PC-3 (cell line): ENCODE results near the gene SRRM1. TPM values are rescaled to one million over a fixed set of nuclear protein-coding genes. Genes with fewer than 3 reads are reported as not detected.

ENCODE experiments used
- ATAC-seq: fragments of 200-7000 bp; cut with Tn5 transposase; 2 replicates; pipeline ENCODE4 v1.9.1; 2020; ENCODE audit warnings: mild to moderate bottlenecking, moderate library complexity
- BruUV-seq: library from RNA; stranded (reverse); fragments of 400-500 nt; replicated peaks from 2 replicates; lab custom pipeline; 2021; lab: Mats Ljungman, UMichigan
- CTCF ChIA-PET: fragments of 300-600 bp; sonication (Branson Sonifier 250); formaldehyde crosslinking; loops from one replicate; lab custom pipeline; 2022; ENCODE audit warnings: antibody characterized with exemption; lab: Charles Lee
- POLR2A ChIA-PET: fragments of 300-600 bp; sonication (Branson Sonifier 250); formaldehyde crosslinking; loops from one replicate; lab custom pipeline; 2022; ENCODE audit warnings: antibody characterized with exemption; ENCODE audit not compliant: unreplicated experiment; lab: Charles Lee
- DNase-seq: peaks from one replicate; pipeline ENCODE4 v3.0.0-alpha.2; 2015
- H2AFZ ChIP-seq: fragments of 300-600 bp; sonication (generic); 2 replicates; pipeline ENCODE4 v1.6.0; 2016; ENCODE audit warnings: antibody characterized with exemption, low read length
- H3F3A ChIP-seq: fragments of 300-600 bp; sonication (generic); one replicate; pipeline ENCODE4 v1.6.0; 2017; ENCODE audit warnings: antibody characterized with exemption, low read length, control low read depth, mild to moderate bottlenecking; ENCODE audit not compliant: unreplicated experiment
- H3K27ac ChIP-seq: fragments of 300-600 bp; sonication (generic); 2 replicates; pipeline ENCODE4 v1.5.1; 2016; ENCODE audit warnings: mild to moderate bottlenecking, low read length
- H3K27me3 ChIP-seq: fragments of 300-600 bp; sonication (generic); 2 replicates; pipeline ENCODE4 v1.6.1; 2016; ENCODE audit warnings: low read length, mixed read lengths
- H3K36me3 ChIP-seq: fragments of 300-600 bp; sonication (generic); 2 replicates; pipeline ENCODE4 v1.6.1; 2016; ENCODE audit warnings: low read depth, mixed run types, low read length, mixed read lengths
- H3K4me1 ChIP-seq: fragments of 300-600 bp; sonication (generic); 2 replicates; pipeline ENCODE4 v1.5.1; 2016; ENCODE audit warnings: low read length; ENCODE audit not compliant: insufficient read depth
- H3K4me2 ChIP-seq: fragments of 300-600 bp; sonication (generic); 2 replicates; pipeline ENCODE4 v1.6.0; 2016; ENCODE audit warnings: low read length
- H3K4me3 ChIP-seq: fragments of 300-600 bp; sonication (generic); 2 replicates; pipeline ENCODE4 v1.5.1; 2016; ENCODE audit warnings: mild to moderate bottlenecking, low read length, mixed read lengths
- H3K79me2 ChIP-seq: fragments of 300-600 bp; sonication (generic); 2 replicates; pipeline ENCODE4 v1.6.1; 2017; ENCODE audit warnings: low read length, mixed read lengths
- H3K9ac ChIP-seq: fragments of 300-600 bp; sonication (generic); 2 replicates; pipeline ENCODE4 v1.6.0; 2016; ENCODE audit warnings: mild to moderate bottlenecking, low read length
- H3K9me2 ChIP-seq: fragments of 300-600 bp; sonication (generic); replicated peaks from 2 replicates; pipeline ENCODE4 v1.6.1; 2016; ENCODE audit warnings: mixed run types, low read length, mixed read lengths
- H3K9me3 ChIP-seq: fragments of 300-600 bp; sonication (generic); 2 replicates; pipeline ENCODE4 v1.6.1; 2016; ENCODE audit warnings: low read length, mixed read lengths
- H4K20me1 ChIP-seq: fragments of 300-600 bp; sonication (generic); 2 replicates; pipeline ENCODE4 v1.6.1; 2016; ENCODE audit warnings: low read length, mixed read lengths
- CTCF ChIP-seq: fragments of 300-600 bp; sonication (generic); conservative IDR thresholded peaks from 2 replicates; pipeline ENCODE4 v1.5.1; 2017; ENCODE audit warnings: antibody characterized with exemption, low read depth, mild to moderate bottlenecking, low read length
- EZH2 ChIP-seq: fragments of 300-600 bp; sonication (generic); IDR thresholded peaks from one replicate; pipeline ENCODE4 v1.6.1; 2017; ENCODE audit warnings: antibody characterized with exemption, mild to moderate bottlenecking, low read length; ENCODE audit not compliant: unreplicated experiment
- EZH2phosphoT487 ChIP-seq: fragments of 300-600 bp; sonication (generic); IDR thresholded peaks from 2 replicates; pipeline ENCODE4 v1.6.1; 2018; ENCODE audit warnings: mild to moderate bottlenecking, antibody characterized with exemption, low read length, borderline replicate concordance
- intact Hi-C: fragments of 100-400 bp; cut with micrococcal nuclease; formaldehyde crosslinking; loops from 2 replicates; pipeline ENCODE4 v1.9.0; 2023
- total RNA-seq: library from RNA; depleted of rRNA; stranded (reverse); fragments of >200 nt; gene quantifications from 2 replicates; pipeline ENCODE4 v1.2.3, GENCODE V29; 2014

Gene SRRM1
- total RNA-seq, 1 experiment from 2014 or later: 30.7 TPM

- ChIA-PET POLR2A (no interaction called here), CTCF (no interaction called here)
- BruUV-seq: no TSS peak
These were observed 14.7 kb downstream of the SRRM1 start for GRCh38 chr1:24657781-24658180.

GRCh38 chr1:24659166-24659904 lies 16.2 kb downstream of the SRRM1 start:
- Histone ChIP-seq H3K9me2 (no peaks in the 10 kb centered on the region), H3K4me3 (no peak overlapping the region), H4K20me1 (0 out of 2 replicates have a peak, but pooled peaks cover 17% of the 10 kb centered on the region), H3K36me3 (peaks cover 85% of the 10 kb centered on the region), H2AFZ (no peak overlapping the region), H3K4me2 (no peak overlapping the region), H3F3A (no peaks in the 10 kb centered on the region), H3K79me2 (peaks cover 63% of the 10 kb centered on the region), H3K9me3 (no peaks in the 10 kb centered on the region), H3K4me1 (no peaks in the 10 kb centered on the region), H3K27ac (no peak overlapping the region), H3K27me3 (no peaks in the 10 kb centered on the region), H3K9ac (no peak overlapping the region)
- ChIA-PET CTCF (no interaction called here), POLR2A (interaction anchor here (0.6 kb wide), 1 partner anchor 206 kb away, joined by 4 read pairs; no protein-coding TSS in a partner anchor)
- ATAC-seq (no peak), DNase-seq (no peak)
- no peak for TF ChIP-seq EZH2
- no peak for TF ChIP-seq CTCF
- no peak for TF ChIP-seq EZH2phosphoT487
- intact Hi-C loops: no loop called here
- BruUV-seq: no TSS peak

More at GRCh38 chr1:24657781-24658180, 14.7 kb downstream of the SRRM1 start:
- H3K36me3 ChIP-seq: peaks cover 89% of the 10 kb centered on the region
- DNase-seq: no peak
- H4K20me1 ChIP-seq: 0 out of 2 replicates have a peak, but pooled peaks cover 17% of the 10 kb centered on the region
- H3K4me2 ChIP-seq: no peak overlapping the region
- no peaks in the 10 kb centered on the region for H3K4me1 ChIP-seq
- H3K79me2 ChIP-seq: peaks cover 68% of the 10 kb centered on the region
- no peak overlapping the region for H3K27ac ChIP-seq
- no peak overlapping the region for H2AFZ ChIP-seq
- TF ChIP-seq EZH2phosphoT487 (no peak), EZH2 (no peak)
- no peaks in the 10 kb centered on the region for H3K9me2 ChIP-seq
- H3K9ac ChIP-seq: no peak overlapping the region
- intact Hi-C loops: no loop called here
- H3K9me3 ChIP-seq: no peaks in the 10 kb centered on the region
- peaks cover 4% of the 10 kb centered on the region for H3F3A ChIP-seq
- no peak for ATAC-seq
- no peak overlapping the region for H3K4me3 ChIP-seq
- no peaks in the 10 kb centered on the region for H3K27me3 ChIP-seq

GRCh38 chr1:24659993-24660665 lies 17.0 kb downstream of the SRRM1 start:
- H3K4me1 ChIP-seq: no peaks in the 10 kb centered on the region
- BruUV-seq: no TSS peak
- no peaks in the 10 kb centered on the region for H3K9me3 ChIP-seq
- no peaks in the 10 kb centered on the region for H3K27me3 ChIP-seq
- H3K79me2 ChIP-seq: peaks cover 55% of the 10 kb centered on the region
- ChIA-PET POLR2A (interaction anchor here (0.7 kb wide), 1 partner anchor 107 kb away, joined by 3 read pairs; no protein-coding TSS in a partner anchor), CTCF (no interaction called here)
- intact Hi-C loops: no loop called here
- no peak overlapping the region for H3K4me3 ChIP-seq
- no peak overlapping the region for H3K4me2 ChIP-seq
- DNase-seq (no peak), ATAC-seq (no peak)
- no peaks in the 10 kb centered on the region for H3K9me2 ChIP-seq
- H4K20me1 ChIP-seq: 0 out of 2 replicates have a peak, but pooled peaks cover 17% of the 10 kb centered on the region
- TF ChIP-seq EZH2 (no peak), CTCF (no peak), EZH2phosphoT487 (no peak)
- no peak overlapping the region for H3K9ac ChIP-seq
- no peak overlapping the region for H3K27ac ChIP-seq
- peaks cover 85% of the 10 kb centered on the region for H3K36me3 ChIP-seq
- H2AFZ ChIP-seq: no peak overlapping the region
- H3F3A ChIP-seq: no peaks in the 10 kb centered on the region
